IMR-90 (cell line): ENCODE measurements around the gene YPEL1.

Experiments used
- CEBPB ChIP-seq: IDR thresholded peaks from 2 replicates; pipeline ENCODE4 v1.6.1; 2012; ENCODE audit warnings: low read depth, low read length, improper control_type of control experiment
- CTCF ChIP-seq: conservative IDR thresholded peaks from 2 replicates; pipeline ENCODE4 v1.5.1; 2012; ENCODE audit warnings: mild to moderate bottlenecking, low read depth, low read length, improper control_type of control experiment
- MXI1 ChIP-seq: IDR thresholded peaks from 2 replicates; pipeline ENCODE4 v1.6.1; 2012; ENCODE audit warnings: low read depth, mild to moderate bottlenecking, low read length, moderate library complexity, borderline replicate concordance
- POLR2A ChIP-seq: IDR thresholded peaks from 2 replicates; pipeline ENCODE4 v1.6.1; 2012; ENCODE audit warnings: mild to moderate bottlenecking, low read depth, low read length
- RAD21 ChIP-seq: IDR thresholded peaks from 2 replicates; pipeline ENCODE4 v1.6.1; 2012; ENCODE audit warnings: low read length, improper control_type of control experiment
- RCOR1 ChIP-seq: IDR thresholded peaks from 2 replicates; pipeline ENCODE4 v1.6.1; 2012; ENCODE audit warnings: mild to moderate bottlenecking, low read length, improper control_type of control experiment; ENCODE audit not compliant: insufficient replicate concordance
- RFX5 ChIP-seq: IDR thresholded peaks from 2 replicates; pipeline ENCODE4 v1.8.0; 2012; ENCODE audit warnings: low read depth, mild to moderate bottlenecking, low read length, moderate library complexity
- SMC3 ChIP-seq: fragments of 150-350 bp; IDR thresholded peaks from 2 replicates; pipeline ENCODE4 v1.6.1; 2016; ENCODE audit warnings: low read depth, mild to moderate bottlenecking, antibody characterized with exemption, low read length, moderate library complexity
- USF2 ChIP-seq: fragments of 150-350 bp; IDR thresholded peaks from 2 replicates; pipeline ENCODE4 v1.6.1; 2017; ENCODE audit warnings: mild to moderate bottlenecking, antibody characterized with exemption, low read length, low read depth

- TF ChIP-seq CEBPB (no peak), CTCF (no peak), POLR2A (no peak), MXI1 (no peak), SMC3 (no peak), RCOR1 (no peak), USF2 (no peak), RAD21 (no peak), RFX5 (no peak)
These were observed 4.1 kb downstream of the YPEL1 start for GRCh38 chr22:21731503-21731902.
